HEK293 (cell line): ENCODE measurements around the gene ARID1A.

Experiments
- HOXA7 ChIP-seq: sonication (generic); formaldehyde crosslinking; IDR thresholded peaks from 2 replicates; pipeline ENCODE4 v1.8.1; 2022; ENCODE audit warnings: missing genetic modification reagents, borderline replicate concordance
- HOXD13 ChIP-seq: sonication (generic); formaldehyde crosslinking; IDR thresholded peaks from 2 replicates; pipeline ENCODE4 v1.8.0; 2022; ENCODE audit warnings: missing genetic modification reagents, borderline replicate concordance
- OSR2 ChIP-seq: fragments of 450-650 bp; formaldehyde crosslinking; IDR thresholded peaks from 2 replicates; pipeline ENCODE4 v1.5.1; 2016; ENCODE audit warnings: missing biosample characterization, missing genetic modification characterization
- PRDM1 ChIP-seq: fragments of 450-650 bp; formaldehyde crosslinking; IDR thresholded peaks from 2 replicates; pipeline ENCODE4; 2016; ENCODE audit warnings: missing biosample characterization, missing genetic modification characterization
- RBAK ChIP-seq: fragments of 450-650 bp; formaldehyde crosslinking; IDR thresholded peaks from 2 replicates; pipeline ENCODE4 v1.5.1; 2016; ENCODE audit warnings: missing biosample characterization, missing genetic modification characterization
- YY1 ChIP-seq: fragments of 450-650 bp; formaldehyde crosslinking; IDR thresholded peaks from 2 replicates; pipeline ENCODE4 v1.5.1; 2018; ENCODE audit warnings: missing biosample characterization, missing genetic modification characterization
- YY2 ChIP-seq: fragments of 450-650 bp; formaldehyde crosslinking; IDR thresholded peaks from 2 replicates; pipeline ENCODE4 v1.5.1; 2016; ENCODE audit warnings: missing biosample characterization, missing genetic modification characterization
- ZBTB20 ChIP-seq: fragments of 450-650 bp; formaldehyde crosslinking; IDR thresholded peaks from 2 replicates; pipeline ENCODE4 v1.5.1; 2016; ENCODE audit warnings: missing biosample characterization, missing genetic modification characterization
- ZEB2 ChIP-seq: fragments of 450-650 bp; formaldehyde crosslinking; IDR thresholded peaks from 2 replicates; pipeline ENCODE4 v1.5.1; 2016; ENCODE audit warnings: missing biosample characterization, missing genetic modification characterization
- ZNF16 ChIP-seq: fragments of 450-650 bp; formaldehyde crosslinking; IDR thresholded peaks from 2 replicates; pipeline ENCODE4 v1.5.1; 2016; ENCODE audit warnings: low read depth, missing biosample characterization, missing genetic modification characterization
- ZNF202 ChIP-seq: fragments of 450-650 bp; formaldehyde crosslinking; IDR thresholded peaks from 2 replicates; pipeline ENCODE4 v1.5.1; 2016; ENCODE audit warnings: missing biosample characterization, missing genetic modification characterization, borderline replicate concordance
- ZNF214 ChIP-seq: fragments of 450-650 bp; formaldehyde crosslinking; IDR thresholded peaks from 2 replicates; pipeline ENCODE4 v1.5.1; 2017; ENCODE audit warnings: missing biosample characterization, mild to moderate bottlenecking, missing genetic modification characterization, borderline replicate concordance
- ZNF324 ChIP-seq: fragments of 450-650 bp; formaldehyde crosslinking; IDR thresholded peaks from 2 replicates; pipeline ENCODE4 v1.5.1; 2016; ENCODE audit warnings: missing biosample characterization, missing genetic modification characterization
- ZNF350 ChIP-seq: fragments of 450-650 bp; formaldehyde crosslinking; IDR thresholded peaks from 2 replicates; pipeline ENCODE4 v1.5.0; 2017; ENCODE audit warnings: missing biosample characterization, mild to moderate bottlenecking, missing genetic modification characterization
- ZNF366 ChIP-seq: fragments of 450-650 bp; formaldehyde crosslinking; conservative IDR thresholded peaks from 2 replicates; pipeline ENCODE4 v1.5.1; 2016; ENCODE audit warnings: missing biosample characterization, missing genetic modification characterization
- ZNF391 ChIP-seq: fragments of 450-650 bp; formaldehyde crosslinking; IDR thresholded peaks from 2 replicates; pipeline ENCODE4 v1.5.1; 2016; ENCODE audit warnings: low read depth, missing biosample characterization, missing genetic modification characterization, borderline replicate concordance
- ZNF394 ChIP-seq: fragments of 450-650 bp; formaldehyde crosslinking; IDR thresholded peaks from 2 replicates; pipeline ENCODE4 v1.5.1; 2016; ENCODE audit warnings: missing biosample characterization, missing genetic modification characterization, mild to moderate bottlenecking, moderate library complexity, borderline replicate concordance
- ZNF404 ChIP-seq: fragments of 450-650 bp; formaldehyde crosslinking; IDR thresholded peaks from 2 replicates; pipeline ENCODE4 v1.5.1; 2017; ENCODE audit warnings: missing biosample characterization, missing genetic modification characterization
- ZNF544 ChIP-seq: fragments of 450-650 bp; formaldehyde crosslinking; IDR thresholded peaks from 2 replicates; pipeline ENCODE4 v1.5.0; 2017; ENCODE audit warnings: missing biosample characterization, missing genetic modification characterization
- ZNF549 ChIP-seq: fragments of 450-650 bp; IDR thresholded peaks from 2 replicates; pipeline ENCODE4 v1.5.1; 2018; ENCODE audit warnings: missing biosample characterization, missing genetic modification characterization, mild to moderate bottlenecking, inconsistent platforms, moderate library complexity
- ZNF561 ChIP-seq: fragments of 450-650 bp; IDR thresholded peaks from 2 replicates; pipeline ENCODE4 v1.5.1; 2018; ENCODE audit warnings: missing biosample characterization, missing genetic modification characterization, borderline replicate concordance
- ZNF600 ChIP-seq: fragments of 450-650 bp; formaldehyde crosslinking; IDR thresholded peaks from 2 replicates; pipeline ENCODE4 v1.5.1; 2016; ENCODE audit warnings: missing biosample characterization, missing genetic modification characterization
- ZNF623 ChIP-seq: fragments of 450-650 bp; formaldehyde crosslinking; IDR thresholded peaks from 2 replicates; pipeline ENCODE4 v1.5.1; 2016; ENCODE audit warnings: missing biosample characterization, missing genetic modification characterization
- ZNF843 ChIP-seq: fragments of 450-650 bp; formaldehyde crosslinking; IDR thresholded peaks from 2 replicates; pipeline ENCODE4 v1.5.1; 2016; ENCODE audit warnings: missing biosample characterization, missing genetic modification characterization
- ZSCAN23 ChIP-seq: fragments of 450-650 bp; formaldehyde crosslinking; IDR thresholded peaks from 2 replicates; pipeline ENCODE4 v1.5.1; 2016; ENCODE audit warnings: missing biosample characterization, missing genetic modification characterization
- TF ChIP-seq, protein P1 (sequence below): fragments of 450-650 bp; IDR thresholded peaks from 2 replicates; pipeline ENCODE4 v1.5.1; 2018; ENCODE audit warnings: missing biosample characterization, missing genetic modification characterization
- TF ChIP-seq, protein P2 (sequence below): fragments of 450-650 bp; formaldehyde crosslinking; IDR thresholded peaks from 2 replicates; pipeline ENCODE4 v1.5.1; 2016; ENCODE audit warnings: missing biosample characterization, missing genetic modification characterization
- TF ChIP-seq, protein P3 (sequence below): fragments of 450-650 bp; formaldehyde crosslinking; IDR thresholded peaks from 2 replicates; pipeline ENCODE4 v1.5.1; 2016; ENCODE audit warnings: missing biosample characterization, missing genetic modification characterization
- TF ChIP-seq, protein P4 (sequence below): fragments of 450-650 bp; formaldehyde crosslinking; IDR thresholded peaks from 2 replicates; pipeline ENCODE4 v1.5.1; 2016; ENCODE audit warnings: missing biosample characterization, missing genetic modification characterization
- TF ChIP-seq, protein P5 (sequence below): fragments of 450-650 bp; formaldehyde crosslinking; IDR thresholded peaks from 2 replicates; pipeline ENCODE4 v1.5.1; 2017; ENCODE audit warnings: missing biosample characterization, missing genetic modification characterization
- TF ChIP-seq, protein P6 (sequence below): fragments of 450-650 bp; formaldehyde crosslinking; IDR thresholded peaks from 2 replicates; pipeline ENCODE4 v1.5.1; 2016; ENCODE audit warnings: missing biosample characterization, missing genetic modification characterization, low read depth
- TF ChIP-seq, protein P7 (sequence below): fragments of 450-650 bp; formaldehyde crosslinking; IDR thresholded peaks from 2 replicates; pipeline ENCODE4 v1.5.1; 2016; ENCODE audit warnings: missing biosample characterization, missing genetic modification characterization

The ARID1A gene

DNA sequence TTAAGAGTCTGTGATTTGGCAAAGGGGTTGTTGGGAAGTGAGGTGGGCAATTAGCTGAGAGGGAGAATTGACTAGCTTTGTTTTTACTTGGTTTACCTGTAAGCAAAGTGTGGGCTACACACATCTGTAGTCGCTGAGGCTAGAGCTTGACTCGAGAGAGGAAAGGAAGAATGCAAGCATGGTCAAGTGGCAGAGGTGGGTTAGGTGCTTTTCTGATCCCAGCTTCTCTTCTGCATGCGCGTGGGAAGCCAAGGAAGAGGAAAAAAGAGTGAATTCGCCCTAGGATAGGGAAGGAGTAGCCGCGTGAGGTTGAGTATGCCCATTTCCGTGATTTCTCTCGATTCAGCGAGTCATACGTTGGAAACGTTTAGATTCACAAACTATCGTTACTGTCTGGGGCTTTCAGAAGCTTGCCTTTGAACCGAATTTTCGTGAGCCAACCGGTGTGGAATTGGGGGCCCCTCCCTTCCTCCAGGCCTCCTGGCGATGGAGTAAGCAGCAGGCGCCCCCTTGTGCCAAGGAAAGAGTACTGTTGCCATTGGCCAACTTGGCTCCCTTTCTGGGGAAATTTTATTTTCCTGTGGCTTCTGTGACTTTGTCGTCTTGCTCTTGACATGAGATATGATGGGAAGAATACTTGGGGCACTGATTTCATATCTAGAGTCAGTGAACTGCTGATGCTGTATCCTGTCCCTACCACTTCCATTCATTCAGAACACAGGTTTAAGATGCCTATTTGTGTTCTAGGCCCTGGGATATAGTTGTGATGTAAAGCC, 93.2 kb downstream of the ARID1A start (continued):
- TF ChIP-seq ZSCAN23 (no peak), ZEB2 (tag by site-specific recombination) (peak; percentile 97), ZNF549 (no peak), ZNF202 (tag by site-specific recombination) (no peak), ZNF843 (tag by site-specific recombination) (no peak), ZNF324 (tag by site-specific recombination) (0 out of 2 replicates have a peak, but pooled peaks have one; percentile 17), YY2 (no peak), ZNF404 (tag by site-specific recombination) (no peak), RBAK (tag by site-specific recombination) (no peak), ZNF561 (0 out of 2 replicates have a peak, but pooled peaks have one; percentile 55), ZNF600 (tag by site-specific recombination) (peak; percentile 90), YY1 (tag by site-specific recombination) (no peak), ZNF394 (peak; percentile 92), ZNF544 (no peak), OSR2 (tag by site-specific recombination) (no peak), HOXD13 (CRISPR knock-in tag) (no peak), ZNF16 (tag by site-specific recombination) (no peak), HOXA7 (CRISPR knock-in tag) (no peak), ZBTB20 (tag by site-specific recombination) (peak; percentile 32; the same call in 1 of the 2 replicates), ZNF350 (tag by site-specific recombination) (no peak), ZNF391 (tag by site-specific recombination) (no peak), ZNF623 (tag by site-specific recombination) (no peak), ZNF214 (no peak), ZNF366 (tag by site-specific recombination) (peak; percentile 72; the same call in 1 of the 2 replicates), PRDM1 (tag by site-specific recombination) (peak; percentile 83)
- TF ChIP-seq, protein P1, sequence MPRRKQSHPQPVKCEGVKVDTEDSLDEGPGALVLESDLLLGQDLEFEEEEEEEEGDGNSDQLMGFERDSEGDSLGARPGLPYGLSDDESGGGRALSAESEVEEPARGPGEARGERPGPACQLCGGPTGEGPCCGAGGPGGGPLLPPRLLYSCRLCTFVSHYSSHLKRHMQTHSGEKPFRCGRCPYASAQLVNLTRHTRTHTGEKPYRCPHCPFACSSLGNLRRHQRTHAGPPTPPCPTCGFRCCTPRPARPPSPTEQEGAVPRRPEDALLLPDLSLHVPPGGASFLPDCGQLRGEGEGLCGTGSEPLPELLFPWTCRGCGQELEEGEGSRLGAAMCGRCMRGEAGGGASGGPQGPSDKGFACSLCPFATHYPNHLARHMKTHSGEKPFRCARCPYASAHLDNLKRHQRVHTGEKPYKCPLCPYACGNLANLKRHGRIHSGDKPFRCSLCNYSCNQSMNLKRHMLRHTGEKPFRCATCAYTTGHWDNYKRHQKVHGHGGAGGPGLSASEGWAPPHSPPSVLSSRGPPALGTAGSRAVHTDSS (tag by site-specific recombination) = no peak
- TF ChIP-seq, protein P2, sequence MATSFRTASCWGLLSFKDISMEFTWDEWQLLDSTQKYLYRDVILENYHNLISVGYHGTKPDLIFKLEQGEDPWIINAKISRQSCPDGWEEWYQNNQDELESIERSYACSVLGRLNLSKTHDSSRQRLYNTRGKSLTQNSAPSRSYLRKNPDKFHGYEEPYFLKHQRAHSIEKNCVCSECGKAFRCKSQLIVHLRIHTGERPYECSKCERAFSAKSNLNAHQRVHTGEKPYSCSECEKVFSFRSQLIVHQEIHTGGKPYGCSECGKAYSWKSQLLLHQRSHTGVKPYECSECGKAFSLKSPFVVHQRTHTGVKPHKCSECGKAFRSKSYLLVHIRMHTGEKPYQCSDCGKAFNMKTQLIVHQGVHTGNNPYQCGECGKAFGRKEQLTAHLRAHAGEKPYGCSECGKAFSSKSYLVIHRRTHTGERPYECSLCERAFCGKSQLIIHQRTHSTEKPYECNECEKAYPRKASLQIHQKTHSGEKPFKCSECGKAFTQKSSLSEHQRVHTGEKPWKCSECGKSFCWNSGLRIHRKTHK (tag by site-specific recombination) = no peak
- TF ChIP-seq, protein P3, sequence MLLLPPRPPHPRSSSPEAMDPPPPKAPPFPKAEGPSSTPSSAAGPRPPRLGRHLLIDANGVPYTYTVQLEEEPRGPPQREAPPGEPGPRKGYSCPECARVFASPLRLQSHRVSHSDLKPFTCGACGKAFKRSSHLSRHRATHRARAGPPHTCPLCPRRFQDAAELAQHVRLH = no peak
- TF ChIP-seq, protein P4, sequence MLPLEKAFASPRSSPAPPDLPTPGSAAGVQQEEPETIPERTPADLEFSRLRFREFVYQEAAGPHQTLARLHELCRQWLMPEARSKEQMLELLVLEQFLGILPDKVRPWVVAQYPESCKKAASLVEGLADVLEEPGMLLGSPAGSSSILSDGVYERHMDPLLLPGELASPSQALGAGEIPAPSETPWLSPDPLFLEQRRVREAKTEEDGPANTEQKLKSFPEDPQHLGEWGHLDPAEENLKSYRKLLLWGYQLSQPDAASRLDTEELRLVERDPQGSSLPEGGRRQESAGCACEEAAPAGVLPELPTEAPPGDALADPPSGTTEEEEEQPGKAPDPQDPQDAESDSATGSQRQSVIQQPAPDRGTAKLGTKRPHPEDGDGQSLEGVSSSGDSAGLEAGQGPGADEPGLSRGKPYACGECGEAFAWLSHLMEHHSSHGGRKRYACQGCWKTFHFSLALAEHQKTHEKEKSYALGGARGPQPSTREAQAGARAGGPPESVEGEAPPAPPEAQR = no peak
- TF ChIP-seq, protein P5, sequence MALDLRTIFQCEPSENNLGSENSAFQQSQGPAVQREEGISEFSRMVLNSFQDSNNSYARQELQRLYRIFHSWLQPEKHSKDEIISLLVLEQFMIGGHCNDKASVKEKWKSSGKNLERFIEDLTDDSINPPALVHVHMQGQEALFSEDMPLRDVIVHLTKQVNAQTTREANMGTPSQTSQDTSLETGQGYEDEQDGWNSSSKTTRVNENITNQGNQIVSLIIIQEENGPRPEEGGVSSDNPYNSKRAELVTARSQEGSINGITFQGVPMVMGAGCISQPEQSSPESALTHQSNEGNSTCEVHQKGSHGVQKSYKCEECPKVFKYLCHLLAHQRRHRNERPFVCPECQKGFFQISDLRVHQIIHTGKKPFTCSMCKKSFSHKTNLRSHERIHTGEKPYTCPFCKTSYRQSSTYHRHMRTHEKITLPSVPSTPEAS (tag by site-specific recombination) = no peak
- TF ChIP-seq, protein P6, sequence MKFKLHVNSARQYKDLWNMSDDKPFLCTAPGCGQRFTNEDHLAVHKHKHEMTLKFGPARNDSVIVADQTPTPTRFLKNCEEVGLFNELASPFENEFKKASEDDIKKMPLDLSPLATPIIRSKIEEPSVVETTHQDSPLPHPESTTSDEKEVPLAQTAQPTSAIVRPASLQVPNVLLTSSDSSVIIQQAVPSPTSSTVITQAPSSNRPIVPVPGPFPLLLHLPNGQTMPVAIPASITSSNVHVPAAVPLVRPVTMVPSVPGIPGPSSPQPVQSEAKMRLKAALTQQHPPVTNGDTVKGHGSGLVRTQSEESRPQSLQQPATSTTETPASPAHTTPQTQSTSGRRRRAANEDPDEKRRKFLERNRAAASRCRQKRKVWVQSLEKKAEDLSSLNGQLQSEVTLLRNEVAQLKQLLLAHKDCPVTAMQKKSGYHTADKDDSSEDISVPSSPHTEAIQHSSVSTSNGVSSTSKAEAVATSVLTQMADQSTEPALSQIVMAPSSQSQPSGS (tag by site-specific recombination) = no peak
- TF ChIP-seq, protein P7, sequence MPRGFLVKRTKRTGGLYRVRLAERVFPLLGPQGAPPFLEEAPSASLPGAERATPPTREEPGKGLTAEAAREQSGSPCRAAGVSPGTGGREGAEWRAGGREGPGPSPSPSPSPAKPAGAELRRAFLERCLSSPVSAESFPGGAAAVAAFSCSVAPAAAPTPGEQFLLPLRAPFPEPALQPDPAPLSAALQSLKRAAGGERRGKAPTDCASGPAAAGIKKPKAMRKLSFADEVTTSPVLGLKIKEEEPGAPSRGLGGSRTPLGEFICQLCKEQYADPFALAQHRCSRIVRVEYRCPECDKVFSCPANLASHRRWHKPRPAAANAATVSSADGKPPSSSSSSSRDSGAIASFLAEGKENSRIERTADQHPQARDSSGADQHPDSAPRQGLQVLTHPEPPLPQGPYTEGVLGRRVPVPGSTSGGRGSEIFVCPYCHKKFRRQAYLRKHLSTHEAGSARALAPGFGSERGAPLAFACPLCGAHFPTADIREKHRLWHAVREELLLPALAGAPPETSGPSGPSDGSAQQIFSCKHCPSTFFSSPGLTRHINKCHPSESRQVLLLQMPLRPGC (tag by site-specific recombination) = 0 out of 2 replicates have a peak, but pooled peaks have one; percentile 23
